Omental fat pad (tissue), 4 donors: ENCODE data around the gene MAP1LC3B. TPM values are rescaled to one million over a fixed set of nuclear protein-coding genes. Genes with fewer than 3 reads are reported as not detected.
A peak's percentile ranks its signal among the peaks of the same experiment; 100 is the strongest.
"Not testable (repeated sequence)": the region's sequence is repeated elsewhere in the genome, so short reads cannot be mapped to it uniquely, and the experiment has no call there.

Source experiments
- ATAC-seq: fragments of 150-250 bp; one replicate; pipeline ENCODE4 v1.9.1; 2016; ENCODE audit warnings: mild to moderate bottlenecking, moderate library complexity; ENCODE audit not compliant: low FRiP score
- DNase-seq: peaks from one replicate; pipeline ENCODE4 v3.0.0-alpha.2; 2019; ENCODE audit warnings: low spot score
- total RNA-seq, 4 donors: library from RNA; depleted of rRNA; stranded (reverse); fragments of >200 nt; gene quantifications; one replicate each; pipeline ENCODE4 v1.1.0, GENCODE V29; 2016
- TF ChIP-seq, protein P1 (sequence below), 3 donors: fragments of 450-650 bp; IDR thresholded peaks; one replicate each; pipeline ENCODE4 v1.5.1; 2016 to 2017; ENCODE audit warnings: antibody characterized with exemption in 3 of 3, mild to moderate bottlenecking in 3 of 3, moderate library complexity in 2 of 3

Gene MAP1LC3B
- total RNA-seq, 4 donors from 2014 or later, result 73.8 to 123 (median 97.8) TPM

DNA sequence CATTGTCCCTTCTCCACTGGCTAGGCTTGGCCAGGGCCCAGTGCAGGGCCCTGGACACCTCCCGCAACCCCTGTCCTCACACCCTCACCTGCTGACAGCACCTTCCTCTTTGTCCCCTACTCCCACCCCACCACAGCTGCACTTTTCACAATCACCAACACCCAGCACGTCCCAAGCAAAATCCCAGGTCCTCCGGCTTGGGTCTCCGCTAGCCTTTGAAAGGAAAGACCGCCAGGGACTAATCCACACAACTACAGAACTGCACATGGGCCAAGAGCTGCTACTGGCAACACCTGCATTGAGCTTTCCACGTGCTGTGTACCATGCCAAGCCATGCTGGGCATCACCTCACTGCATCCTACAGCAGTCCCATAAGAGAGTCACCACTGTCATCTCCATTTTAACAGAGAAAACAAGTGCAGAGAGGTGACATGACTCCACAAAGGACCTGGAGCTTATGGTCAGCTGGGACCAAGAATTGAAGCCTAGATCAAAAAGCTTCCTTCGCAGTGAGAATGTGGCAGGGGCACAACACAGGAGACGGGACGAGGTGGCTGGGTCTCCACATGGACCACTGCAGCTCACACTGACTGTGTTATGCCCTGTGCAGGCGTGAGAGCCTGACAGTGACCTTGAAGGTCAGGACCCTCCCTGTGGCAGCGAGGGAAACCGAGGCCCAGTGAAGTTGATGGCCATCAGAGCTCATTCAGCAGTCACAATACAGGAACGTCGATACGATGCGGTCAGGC is 31.1 kb upstream of the MAP1LC3B start:
- DNase-seq (no peak), ATAC-seq (no peak)
- TF ChIP-seq, protein P1, sequence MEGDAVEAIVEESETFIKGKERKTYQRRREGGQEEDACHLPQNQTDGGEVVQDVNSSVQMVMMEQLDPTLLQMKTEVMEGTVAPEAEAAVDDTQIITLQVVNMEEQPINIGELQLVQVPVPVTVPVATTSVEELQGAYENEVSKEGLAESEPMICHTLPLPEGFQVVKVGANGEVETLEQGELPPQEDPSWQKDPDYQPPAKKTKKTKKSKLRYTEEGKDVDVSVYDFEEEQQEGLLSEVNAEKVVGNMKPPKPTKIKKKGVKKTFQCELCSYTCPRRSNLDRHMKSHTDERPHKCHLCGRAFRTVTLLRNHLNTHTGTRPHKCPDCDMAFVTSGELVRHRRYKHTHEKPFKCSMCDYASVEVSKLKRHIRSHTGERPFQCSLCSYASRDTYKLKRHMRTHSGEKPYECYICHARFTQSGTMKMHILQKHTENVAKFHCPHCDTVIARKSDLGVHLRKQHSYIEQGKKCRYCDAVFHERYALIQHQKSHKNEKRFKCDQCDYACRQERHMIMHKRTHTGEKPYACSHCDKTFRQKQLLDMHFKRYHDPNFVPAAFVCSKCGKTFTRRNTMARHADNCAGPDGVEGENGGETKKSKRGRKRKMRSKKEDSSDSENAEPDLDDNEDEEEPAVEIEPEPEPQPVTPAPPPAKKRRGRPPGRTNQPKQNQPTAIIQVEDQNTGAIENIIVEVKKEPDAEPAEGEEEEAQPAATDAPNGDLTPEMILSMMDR (IDR thresholded peaks at IDR 0.05), result no peak

DNA sequence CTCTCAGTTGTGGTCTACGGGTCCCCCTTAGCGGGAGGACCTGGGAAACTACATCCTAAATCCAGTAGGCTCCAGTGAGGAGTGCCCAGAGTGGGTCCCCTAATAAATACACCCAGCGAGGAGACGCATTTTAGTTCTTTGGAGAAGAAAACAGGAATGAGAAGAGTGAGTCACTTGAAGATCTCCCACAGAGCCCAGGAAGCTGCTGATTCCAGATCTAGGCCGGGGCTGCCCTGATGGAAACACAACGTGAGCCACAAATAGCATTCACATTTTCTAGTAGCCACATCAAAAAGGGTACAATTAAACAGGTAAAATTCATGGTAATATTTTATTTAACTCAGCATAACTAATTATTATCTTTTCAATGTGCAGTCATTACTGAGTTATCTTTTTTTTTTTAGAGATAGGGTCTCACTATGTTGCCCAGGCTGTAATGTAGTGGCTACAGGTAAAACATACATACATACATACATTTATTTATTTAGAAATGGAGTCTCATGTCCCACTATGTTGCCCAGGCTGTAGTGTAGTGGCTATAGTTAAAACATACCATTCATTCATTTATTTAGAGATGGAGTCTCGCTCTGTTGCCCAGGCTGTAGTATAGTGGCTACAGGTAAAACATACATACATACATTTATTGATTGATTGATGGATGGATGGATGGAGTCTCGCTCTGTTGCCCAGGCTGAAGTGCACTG is 30.1 kb upstream of the MAP1LC3B start:
- DNase-seq (no peak), ATAC-seq (no peak)
- TF ChIP-seq, protein P1 (IDR thresholded peaks at IDR 0.05), result no peak

DNA sequence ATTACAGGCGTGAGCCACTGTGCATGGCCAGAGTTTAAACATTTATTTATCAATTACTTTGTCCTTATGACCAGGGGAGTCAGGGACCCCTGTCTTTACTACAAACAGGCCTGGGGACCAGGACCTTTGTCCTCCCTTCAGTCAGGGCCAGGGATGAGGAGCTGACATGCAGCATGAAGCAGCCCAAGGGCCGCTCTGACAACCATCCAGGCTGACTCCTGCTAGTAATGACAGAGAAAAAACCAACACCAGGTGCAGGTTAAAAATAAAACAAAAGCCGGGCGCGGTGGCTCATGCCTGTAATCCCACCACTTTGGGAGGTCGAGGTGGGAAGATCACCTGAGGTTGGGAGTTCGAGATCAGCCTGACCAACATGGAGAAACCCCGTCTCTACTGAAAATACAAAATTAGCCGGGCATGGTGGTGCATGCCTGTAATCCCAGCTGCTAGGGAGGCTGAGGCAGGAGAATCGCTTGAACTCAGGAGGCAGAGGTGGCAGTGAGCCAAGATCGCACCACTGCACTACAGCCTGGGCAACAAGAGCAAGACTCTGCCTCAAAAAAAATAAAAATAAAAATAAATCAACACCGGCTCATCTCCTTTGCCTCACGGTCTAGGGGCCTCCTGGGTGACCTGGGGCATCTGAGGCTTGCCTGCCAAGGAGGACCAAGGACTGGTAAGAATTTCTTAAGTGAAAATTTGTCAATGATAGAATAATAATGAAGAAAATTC is 29.1 kb upstream of the MAP1LC3B start:
- not testable (repeated sequence) for ATAC-seq, DNase-seq

DNA sequence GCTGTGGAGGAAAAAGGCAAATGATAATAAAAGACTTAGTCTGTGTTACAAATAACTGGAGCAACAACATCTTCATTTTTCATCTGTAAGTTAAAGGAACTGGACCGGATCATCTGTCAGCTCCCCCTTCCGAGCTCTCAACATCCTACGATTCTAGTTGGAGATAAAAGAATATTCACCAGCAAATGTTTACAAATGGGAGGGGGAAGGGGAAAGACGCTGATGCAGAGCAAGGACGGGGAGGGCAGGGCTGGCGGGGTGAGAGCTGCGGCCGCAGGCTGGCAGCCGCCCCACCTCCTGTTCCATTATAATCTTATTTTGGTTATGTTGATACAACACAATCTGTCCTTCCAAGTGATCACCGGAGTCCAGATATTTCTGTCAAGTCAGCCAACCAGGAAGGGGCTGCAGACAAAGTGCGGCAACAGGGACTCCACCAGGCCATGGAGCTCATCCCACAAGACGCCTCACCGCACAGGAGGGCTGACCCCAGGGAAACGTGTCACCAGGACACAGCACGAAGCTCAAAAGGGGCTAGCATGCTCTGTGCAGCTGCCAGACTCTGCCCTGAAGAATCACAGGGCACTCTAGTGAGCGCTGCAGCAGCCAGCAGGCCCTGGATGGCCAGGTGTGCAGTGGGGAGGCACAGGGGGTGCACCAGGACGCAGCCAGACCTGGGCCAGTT is 28.2 kb upstream of the MAP1LC3B start:
- peak; percentile 41 for ATAC-seq
- DNase-seq, result no peak
- TF ChIP-seq, protein P1 (IDR thresholded peaks at IDR 0.05), result no peak

DNA sequence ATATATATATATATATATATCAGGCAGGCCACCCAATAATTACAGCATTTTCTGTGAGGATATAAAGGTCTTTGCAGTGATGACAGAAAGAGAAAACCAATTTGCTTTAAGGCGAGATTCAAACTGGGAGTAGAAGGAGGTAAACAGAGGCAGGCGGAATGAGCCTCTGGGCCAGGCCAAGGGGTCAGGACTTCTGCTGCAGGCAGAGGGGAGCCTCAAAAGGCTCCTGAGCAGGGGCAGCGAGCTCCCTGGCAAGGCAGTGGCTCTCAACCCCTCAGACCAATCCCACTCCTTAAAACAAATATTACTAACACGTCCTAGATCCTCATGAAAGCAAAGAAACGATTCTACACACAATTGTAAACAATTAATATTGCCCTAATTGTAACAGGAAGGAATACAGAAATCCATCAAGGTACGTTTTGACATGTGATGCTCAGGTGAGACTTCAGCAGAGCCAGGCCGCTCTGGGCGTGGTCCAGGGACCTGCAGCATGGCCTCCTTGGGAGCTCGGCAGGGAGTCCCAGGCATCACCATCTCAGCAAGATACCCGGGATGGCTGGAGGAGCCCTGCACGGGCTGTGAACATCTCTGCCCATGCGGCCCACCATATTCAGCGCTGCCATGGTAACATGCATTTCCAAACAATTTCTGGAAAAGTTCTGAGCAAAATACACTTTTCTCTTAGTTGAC is 27.0 kb upstream of the MAP1LC3B start:
- TF ChIP-seq, protein P1 (IDR thresholded peaks at IDR 0.05), result no peak
- no peak for DNase-seq
- no peak for ATAC-seq

DNA sequence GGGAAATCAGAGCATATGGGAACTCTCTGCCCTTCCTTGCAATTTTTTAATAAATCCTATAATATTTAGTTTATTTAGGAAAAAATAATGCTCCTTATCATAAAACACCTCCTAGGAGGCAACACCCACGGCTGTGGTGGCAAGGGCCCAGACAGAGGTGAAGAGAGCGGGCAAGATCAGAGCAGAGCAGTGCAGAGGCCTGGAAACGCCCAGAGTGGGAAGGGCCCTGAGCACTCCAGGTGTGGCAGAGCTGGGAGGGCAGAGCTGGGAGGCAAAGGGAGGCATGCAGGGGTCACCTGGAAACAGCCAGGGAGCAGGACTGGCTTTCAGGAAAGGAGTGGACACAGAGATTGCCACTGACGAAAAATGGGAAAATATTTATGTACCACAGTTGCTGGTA is 25.8 kb upstream of the MAP1LC3B start:
- ATAC-seq (no peak), DNase-seq (no peak)
- TF ChIP-seq, protein P1 (IDR thresholded peaks at IDR 0.05), result no peak
